GM19240 (cell line): ENCODE results near the gene CARMIL1.

Experiments used
- DNase-seq: peaks from one replicate; pipeline ENCODE4 v3.0.0; 2011; ENCODE audit warnings: low spot score; ENCODE audit not compliant: insufficient read length

The CARMIL1 gene

GRCh38 chr6:25641940-25642666 lies 362.9 kb downstream of the CARMIL1 start:
- no peak for DNase-seq

- DNase-seq, result no peak
Observed at GRCh38 chr6:25642667-25643328, 363.6 kb downstream of the CARMIL1 start.

- DNase-seq, result no peak
Observed at GRCh38 chr6:25645916-25646315, 366.7 kb downstream of the CARMIL1 start.

- no peak for DNase-seq
Observed at GRCh38 chr6:25649611-25650010, 370.4 kb downstream of the CARMIL1 start.

GRCh38 chr6:25652007-25652515 lies 372.9 kb downstream of the CARMIL1 start, which contains the start of gene SCGN:
Gene SCGN (plus strand): TSS chr6:25652215. CDS start chr6:25652404, 189 bp downstream.
- peak; percentile 8 for DNase-seq

GRCh38 chr6:25655723-25656122 lies 376.5 kb downstream of the CARMIL1 start:
- no peak for DNase-seq

- DNase-seq, result no peak
Observed at GRCh38 chr6:25659633-25660368, 380.6 kb downstream of the CARMIL1 start.

- DNase-seq, result no peak
Observed at GRCh38 chr6:25660512-25660911, 381.3 kb downstream of the CARMIL1 start.

GRCh38 chr6:25661129-25661779 lies 382.1 kb downstream of the CARMIL1 start:
- DNase-seq, result no peak

GRCh38 chr6:25665455-25665854 lies 386.3 kb downstream of the CARMIL1 start:
- DNase-seq, result no peak

GRCh38 chr6:25669413-25669812 lies 390.2 kb downstream of the CARMIL1 start:
- DNase-seq, result no peak
